ENCODE measurements around the gene SARDH. TPM values are rescaled to one million over a fixed set of nuclear protein-coding genes. Genes with fewer than 3 reads are reported as not detected.

Gene SARDH
- total and polyA plus RNA-seq, 2 donors (not counting 1 experiment from before 2014, with no cell fraction given) = 0.03 to 0.07 TPM

GRCh38 chr9:133682818-133683585 lies 55.1 kb downstream of the SARDH start:
- H3K27me3 Mint-ChIP-seq = no peaks in the 10 kb centered on the region
- H3K9me3 Mint-ChIP-seq (ENCODE audit: insufficient read depth) = no peaks in the 10 kb centered on the region
- no peaks in the 10 kb centered on the region for H4K20me1 ChIP-seq (ENCODE audit: control insufficient read depth, insufficient read depth, low read length, poor library complexity, severe bottlenecking)
- no peak overlapping the region for H2AFZ ChIP-seq (ENCODE audit: insufficient read depth, low read depth, low read length, poor library complexity, severe bottlenecking)
- CTCF ChIA-PET = interaction anchor here (1.2 kb wide), 1 partner anchor 61 kb away, joined by 3 read pairs; no protein-coding TSS in a partner anchor
- H3K27ac Mint-ChIP-seq = no peak overlapping the region
- DNase-seq (no peak), ATAC-seq (ENCODE audit: low read depth) (no peak)
- no peaks in the 10 kb centered on the region for H3K36me3 ChIP-seq (replicated peaks in 1 of 2; ENCODE audit: control extremely low read depth in 1 of 2, control insufficient read depth in 1 of 2, extremely low read depth in 1 of 2, insufficient read depth in 2 of 2, low read length in 1 of 2)
- H3K9ac ChIP-seq (ENCODE audit: low read length) = no peak overlapping the region
- peaks cover 0 to 14% of the 10 kb centered on the region in 2 donors for H3K4me1 ChIP-seq (ENCODE audit: control insufficient read depth in 2 of 2, insufficient read depth in 2 of 2, low read length in 2 of 2)
- 76% methylated on average over 15 of the region's 20 CpGs for WGBS (ENCODE audit: insufficient coverage)
- peaks cover 7% of the 10 kb centered on the region for H3K4me1 Mint-ChIP-seq
- no peak overlapping the region for H3K27ac ChIP-seq (ENCODE audit: low read length in 2 of 2)
- H3K4me3 Mint-ChIP-seq = no peak overlapping the region
- H3K4me2 ChIP-seq (replicated peaks; ENCODE audit: low read depth, low read length, poor library complexity, severe bottlenecking) = peak overlapping the region; percentile 19
- no peaks in the 10 kb centered on the region for H3K27me3 ChIP-seq (replicated peaks in 1 of 4; ENCODE audit: control extremely low read depth in 1 of 4, control insufficient read depth in 3 of 4, insufficient read depth in 4 of 4, low read length in 3 of 4)
- intact Hi-C loops (cut with micrococcal nuclease) = no loop called here
- no peak overlapping the region for H3K4me3 ChIP-seq (ENCODE audit: control extremely low read depth in 1 of 5, extremely low read depth in 1 of 5, insufficient read depth in 1 of 5, low read depth in 2 of 5, low read length in 4 of 5)
- no peaks in the 10 kb centered on the region for H3K79me2 ChIP-seq (ENCODE audit: control insufficient read depth, insufficient read depth, low read length)
- TF ChIP-seq EZH2 (IDR thresholded peaks at IDR 0.05; ENCODE audit: borderline replicate concordance, insufficient read depth, low read depth, low read length, poor library complexity, severe bottlenecking) = no peak
- TF ChIP-seq, protein P1, sequence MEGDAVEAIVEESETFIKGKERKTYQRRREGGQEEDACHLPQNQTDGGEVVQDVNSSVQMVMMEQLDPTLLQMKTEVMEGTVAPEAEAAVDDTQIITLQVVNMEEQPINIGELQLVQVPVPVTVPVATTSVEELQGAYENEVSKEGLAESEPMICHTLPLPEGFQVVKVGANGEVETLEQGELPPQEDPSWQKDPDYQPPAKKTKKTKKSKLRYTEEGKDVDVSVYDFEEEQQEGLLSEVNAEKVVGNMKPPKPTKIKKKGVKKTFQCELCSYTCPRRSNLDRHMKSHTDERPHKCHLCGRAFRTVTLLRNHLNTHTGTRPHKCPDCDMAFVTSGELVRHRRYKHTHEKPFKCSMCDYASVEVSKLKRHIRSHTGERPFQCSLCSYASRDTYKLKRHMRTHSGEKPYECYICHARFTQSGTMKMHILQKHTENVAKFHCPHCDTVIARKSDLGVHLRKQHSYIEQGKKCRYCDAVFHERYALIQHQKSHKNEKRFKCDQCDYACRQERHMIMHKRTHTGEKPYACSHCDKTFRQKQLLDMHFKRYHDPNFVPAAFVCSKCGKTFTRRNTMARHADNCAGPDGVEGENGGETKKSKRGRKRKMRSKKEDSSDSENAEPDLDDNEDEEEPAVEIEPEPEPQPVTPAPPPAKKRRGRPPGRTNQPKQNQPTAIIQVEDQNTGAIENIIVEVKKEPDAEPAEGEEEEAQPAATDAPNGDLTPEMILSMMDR (IDR thresholded peaks at IDR 0.05) = no peak
- POLR2A ChIA-PET = no interaction called here
- H3K9me3 ChIP-seq (ENCODE audit: control extremely low read depth in 1 of 3, control insufficient read depth in 2 of 3, insufficient read depth in 1 of 3, low read length in 2 of 3) = no peaks in the 10 kb centered on the region

- Histone ChIP-seq H3K27me3 (replicated peaks in 1 of 4; ENCODE audit: control extremely low read depth in 1 of 4, control insufficient read depth in 3 of 4, insufficient read depth in 4 of 4, low read length in 3 of 4) (no peaks in the 10 kb centered on the region), H3K79me2 (ENCODE audit: control insufficient read depth, insufficient read depth, low read length) (no peaks in the 10 kb centered on the region), H2AFZ (ENCODE audit: insufficient read depth, low read depth, low read length, poor library complexity, severe bottlenecking) (no peak overlapping the region), H3K4me3 (ENCODE audit: control extremely low read depth in 1 of 5, extremely low read depth in 1 of 5, insufficient read depth in 1 of 5, low read depth in 2 of 5, low read length in 4 of 5) (no peak overlapping the region), H3K27ac (ENCODE audit: low read length in 2 of 2) (no peak overlapping the region), H3K36me3 (replicated peaks in 1 of 2; ENCODE audit: control extremely low read depth in 1 of 2, control insufficient read depth in 1 of 2, extremely low read depth in 1 of 2, insufficient read depth in 2 of 2, low read length in 1 of 2) (no peaks in the 10 kb centered on the region), H4K20me1 (ENCODE audit: control insufficient read depth, insufficient read depth, low read length, poor library complexity, severe bottlenecking) (no peaks in the 10 kb centered on the region), H3K4me1 (ENCODE audit: control insufficient read depth in 2 of 2, insufficient read depth in 2 of 2, low read length in 2 of 2) (peaks cover 0 to 14% of the 10 kb centered on the region in 2 donors), H3K4me2 (replicated peaks; ENCODE audit: low read depth, low read length, poor library complexity, severe bottlenecking) (no peak overlapping the region), H3K9me3 (ENCODE audit: control extremely low read depth in 1 of 3, control insufficient read depth in 2 of 3, insufficient read depth in 1 of 3, low read length in 2 of 3) (no peaks in the 10 kb centered on the region), H3K9ac (ENCODE audit: low read length) (no peak overlapping the region)
- no peak overlapping the region for H3K27ac Mint-ChIP-seq
- POLR2A ChIA-PET = no interaction called here
- H3K4me1 Mint-ChIP-seq = peaks cover 7% of the 10 kb centered on the region
- 95% methylated on average over 34 of the region's 35 CpGs for WGBS (ENCODE audit: insufficient coverage)
- DNase-seq = no peak
- H3K9me3 Mint-ChIP-seq (ENCODE audit: insufficient read depth) = no peaks in the 10 kb centered on the region
- ATAC-seq (ENCODE audit: low read depth) = no peak
- CTCF ChIA-PET = no interaction called here
- TF ChIP-seq, protein P1 (IDR thresholded peaks at IDR 0.05) = no peak
- no peak for TF ChIP-seq EZH2 (IDR thresholded peaks at IDR 0.05; ENCODE audit: borderline replicate concordance, insufficient read depth, low read depth, low read length, poor library complexity, severe bottlenecking)
- intact Hi-C loops (cut with micrococcal nuclease) = no loop called here
- no peak overlapping the region for H3K4me3 Mint-ChIP-seq
- H3K27me3 Mint-ChIP-seq = no peaks in the 10 kb centered on the region
Observed at GRCh38 chr9:133681658-133682306, 56.4 kb downstream of the SARDH start.
